Keratinocyte (primary cell): ENCODE measurements around the gene ERC1. TPM values are rescaled to one million over a fixed set of nuclear protein-coding genes. Genes with fewer than 3 reads are reported as not detected.

Source experiments
- DNase-seq: peaks from one replicate; pipeline ENCODE4 v3.0.0-alpha.2; 2011; ENCODE audit warnings: low read depth, missing footprints, low spot score
- FAIRE-seq: peaks from 2 replicates; lab custom pipeline; 2011; peaks lifted over from hg19 to GRCh38; lab: Jason Lieb, UNC
- H2AFZ ChIP-seq: 2 replicates; pipeline ENCODE4 v1.6.0; 2012; ENCODE audit warnings: low read length, control low read depth, inconsistent platforms; ENCODE audit not compliant: control insufficient read depth
- H3K27ac ChIP-seq: 2 replicates; pipeline ENCODE4 v1.5.1; 2011; ENCODE audit warnings: low read length; ENCODE audit not compliant: control insufficient read depth, insufficient read depth
- H3K27me3 ChIP-seq: 3 replicates; pipeline ENCODE4 v1.6.0; 2011; ENCODE audit warnings: low read length; ENCODE audit not compliant: control insufficient read depth, insufficient read depth; ENCODE audit errors: extremely low read depth
- H3K36me3 ChIP-seq, 2 experiments: 2 replicates in 1 of 2; 3 replicates in 1 of 2; pipeline ENCODE4 v1.5.1; 2011; ENCODE audit warnings: low read length in 2 of 2, mild to moderate bottlenecking in 1 of 2; ENCODE audit not compliant: control insufficient read depth in 2 of 2, insufficient read depth in 2 of 2; ENCODE audit errors: extremely low read depth in 1 of 2
- H3K4me1 ChIP-seq: 3 replicates; pipeline ENCODE4 v1.5.1; 2011; ENCODE audit warnings: low read length; ENCODE audit not compliant: control insufficient read depth, insufficient read depth; ENCODE audit errors: extremely low read depth
- H3K4me2 ChIP-seq: 3 replicates; pipeline ENCODE4 v1.6.0; 2011; ENCODE audit warnings: low read depth, low read length; ENCODE audit not compliant: control insufficient read depth, insufficient read depth; ENCODE audit errors: extremely low read depth
- H3K4me3 ChIP-seq, 3 experiments: fragments of 200-600 bp in 1 of 3; sonication (generic) in 1 of 3; 2 replicates in 2 of 3; 3 replicates in 1 of 3; pipeline ENCODE4 v1.5.1; 2011 to 2016; ENCODE audit warnings: low read length in 3 of 3, mild to moderate bottlenecking in 3 of 3, control low read depth in 2 of 3, inconsistent platforms in 1 of 3, low read depth in 1 of 3, mixed read lengths in 1 of 3, mixed run types in 1 of 3, moderate library complexity in 1 of 3; ENCODE audit not compliant: control insufficient read depth in 2 of 3, insufficient read depth in 2 of 3; ENCODE audit errors: extremely low read depth in 1 of 3
- H3K79me2 ChIP-seq: 2 replicates; pipeline ENCODE4 v1.6.0; 2012; ENCODE audit warnings: low read length; ENCODE audit not compliant: control insufficient read depth, insufficient read depth
- H3K9ac ChIP-seq: 3 replicates; pipeline ENCODE4 v1.6.0; 2011; ENCODE audit warnings: low read length; ENCODE audit not compliant: control insufficient read depth, insufficient read depth; ENCODE audit errors: extremely low read depth
- H3K9me1 ChIP-seq: 3 replicates; pipeline ENCODE4 v1.6.0; 2011; ENCODE audit warnings: low read length; ENCODE audit not compliant: control insufficient read depth, insufficient read depth; ENCODE audit errors: extremely low read depth
- H3K9me3 ChIP-seq: 2 replicates; pipeline ENCODE4 v1.5.1; 2012; ENCODE audit warnings: low read depth, low read length; ENCODE audit not compliant: control insufficient read depth
- H4K20me1 ChIP-seq: 3 replicates; pipeline ENCODE4 v1.6.0; 2011; ENCODE audit warnings: low read length; ENCODE audit not compliant: control insufficient read depth, insufficient read depth; ENCODE audit errors: extremely low read depth
- CTCF ChIP-seq, 3 experiments: IDR thresholded peaks in 1 of 3; conservative IDR thresholded peaks in 1 of 3; optimal IDR thresholded peaks in 1 of 3; 2 replicates in 2 of 3; 3 replicates in 1 of 3; pipeline versions ENCODE3 to v1.5.1; 2011; ENCODE audit warnings: low read length in 3 of 3, mild to moderate bottlenecking in 3 of 3, moderate library complexity in 2 of 3, control low read depth in 1 of 3, inconsistent platforms in 1 of 3; ENCODE audit not compliant: insufficient read depth in 2 of 3; ENCODE audit errors: extremely low read depth in 1 of 3
- EZH2 ChIP-seq: IDR thresholded peaks from one replicate; pipeline ENCODE4 v1.6.1; 2012; ENCODE audit warnings: inconsistent platforms, mild to moderate bottlenecking, low read length, moderate library complexity
- dilution Hi-C: fragments of 300-500 bp; cut with MboI; formaldehyde crosslinking; loops from one replicate; pipeline ENCODE4 v1.7.0; 2020; ENCODE audit warnings: low sequenced_read_pairs; ENCODE audit not compliant: extremely low pct_ligation_motif_present
- polyA plus RNA-seq, 5 experiments: library from polyadenylated mRNA; depleted of rRNA in 3 of 5; stranded (reverse) in 3 of 5; stranded (forward) in 1 of 5; unstranded in 1 of 5; fragments of >200 nt; gene quantifications; 1 replicate in 1 of 5; 2 replicates in 3 of 5; 3 replicates in 1 of 5; pipeline versions ENCODE4 v1.2.1 to v1.2.3, GENCODE V29; 2011 to 2012; ENCODE audit warnings: missing spikeins in 2 of 5, low read depth in 1 of 5, low replicate concordance in 1 of 5

ERC1 gene
- polyA plus RNA-seq, 1 donor (not counting 4 experiments of a cell fraction or from before 2014, with no cell fraction given) = 16.1 TPM

- Histone ChIP-seq H2AFZ (no peak overlapping the region), H3K9me1 (no peaks in the 10 kb centered on the region), H3K27ac (no peak overlapping the region), H4K20me1 (no peaks in the 10 kb centered on the region), H3K9ac (no peak overlapping the region), H3K27me3 (no peaks in the 10 kb centered on the region), H3K4me3 (no peak overlapping the region), H3K36me3 (peaks cover 3 to 10% of the 10 kb centered on the region in 2 experiments), H3K4me1 (no peaks in the 10 kb centered on the region), H3K79me2 (no peaks in the 10 kb centered on the region), H3K9me3 (no peaks in the 10 kb centered on the region), H3K4me2 (no peak overlapping the region)
- dilution Hi-C loops = no loop called here
- DNase-seq (no peak), FAIRE-seq (no peak)
- no peak for TF ChIP-seq CTCF (optimal IDR thresholded peaks at IDR 0.05 in 1 of 3, IDR thresholded peaks at IDR 0.05 in 1 of 3, conservative IDR thresholded peaks at IDR 0.05 in 1 of 3; ENCODE audit: extremely low read depth in 1 of 3, insufficient read depth in 2 of 3, low read length in 3 of 3)
- no peak for TF ChIP-seq EZH2
Measured at GRCh38 chr12:1179128-1179527, 188.1 kb downstream of the ERC1 start.

- Histone ChIP-seq H3K79me2 (no peaks in the 10 kb centered on the region), H3K9me1 (no peaks in the 10 kb centered on the region), H3K4me3 (no peak overlapping the region), H3K27ac (no peak overlapping the region), H4K20me1 (no peaks in the 10 kb centered on the region), H3K27me3 (no peaks in the 10 kb centered on the region), H3K9me3 (no peaks in the 10 kb centered on the region), H3K4me2 (no peak overlapping the region), H2AFZ (no peak overlapping the region), H3K36me3 (peaks cover 3 to 10% of the 10 kb centered on the region in 2 experiments), H3K9ac (no peak overlapping the region), H3K4me1 (no peaks in the 10 kb centered on the region)
- dilution Hi-C loops = no loop called here
- no peak for DNase-seq
- no peak for TF ChIP-seq EZH2
- TF ChIP-seq CTCF (optimal IDR thresholded peaks at IDR 0.05 in 1 of 3, IDR thresholded peaks at IDR 0.05 in 1 of 3, conservative IDR thresholded peaks at IDR 0.05 in 1 of 3; ENCODE audit: extremely low read depth in 1 of 3, insufficient read depth in 2 of 3, low read length in 3 of 3) = no peak
- no peak for FAIRE-seq
Measured at GRCh38 chr12:1182069-1182468, 191.0 kb downstream of the ERC1 start.
